H9 (cell line): Measurements from ENCODE around the gene KCNH2. TPM values are rescaled to one million over a fixed set of nuclear protein-coding genes. Genes with fewer than 3 reads are reported as not detected.

Experiments
- DNase-seq: peaks from one replicate; pipeline ENCODE4 v3.0.0-alpha.2; 2017
- H2AFZ ChIP-seq: one replicate; pipeline ENCODE4 v1.6.1; 2013; ENCODE audit warnings: mild to moderate bottlenecking, low read length, control low read depth, moderate library complexity
- H2AK5ac ChIP-seq: 2 replicates; pipeline ENCODE4 v1.6.1; 2013; ENCODE audit warnings: low read length, control low read depth, mixed read lengths; ENCODE audit not compliant: insufficient read length
- H2BK120ac ChIP-seq: one replicate; pipeline ENCODE4 v1.6.1; 2013; ENCODE audit warnings: low read depth, mild to moderate bottlenecking, low read length, control low read depth, inconsistent platforms; ENCODE audit not compliant: poor library complexity, severe bottlenecking
- H2BK12ac ChIP-seq: 2 replicates; pipeline ENCODE4 v1.6.1; 2013; ENCODE audit warnings: low read length, control low read depth, mixed read lengths, low read depth; ENCODE audit not compliant: insufficient read length
- H2BK15ac ChIP-seq: 2 replicates; pipeline ENCODE4 v1.6.1; 2013; ENCODE audit warnings: low read depth, low read length, control low read depth
- H2BK20ac ChIP-seq: one replicate; pipeline ENCODE4 v1.6.1; 2013; ENCODE audit warnings: low read depth, mild to moderate bottlenecking, low read length, control low read depth, inconsistent platforms; ENCODE audit not compliant: poor library complexity, severe bottlenecking
- H2BK5ac ChIP-seq: 2 replicates; pipeline ENCODE4 v1.6.1; 2013; ENCODE audit warnings: low read length, control low read depth, mixed read lengths; ENCODE audit not compliant: insufficient read length
- H3K14ac ChIP-seq: 2 replicates; pipeline ENCODE4 v1.6.1; 2013; ENCODE audit warnings: low read length, control low read depth; ENCODE audit not compliant: insufficient read depth
- H3K18ac ChIP-seq: 2 replicates; pipeline ENCODE4 v1.6.1; 2013; ENCODE audit warnings: low read depth, mild to moderate bottlenecking, mixed read lengths, low read length, control low read depth; ENCODE audit not compliant: insufficient read length
- H3K23ac ChIP-seq: 2 replicates; pipeline ENCODE4 v1.6.1; 2013; ENCODE audit warnings: low read length, control low read depth, mixed read lengths, low read depth; ENCODE audit not compliant: insufficient read length
- H3K23me2 ChIP-seq: 2 replicates; pipeline ENCODE4 v1.6.1; 2013; ENCODE audit warnings: low read depth, mild to moderate bottlenecking, mixed read lengths, low read length, control low read depth; ENCODE audit not compliant: insufficient read length, poor library complexity, severe bottlenecking
- H3K27ac ChIP-seq: 2 replicates; pipeline ENCODE4 v1.5.1; 2013; ENCODE audit warnings: low read length, control low read depth, mixed read lengths, low read depth; ENCODE audit not compliant: insufficient read length
- H3K27me3 ChIP-seq: 2 replicates; pipeline ENCODE4 v1.6.1; 2013; ENCODE audit warnings: low read length, control low read depth, inconsistent platforms; ENCODE audit not compliant: insufficient read depth
- H3K4ac ChIP-seq: 2 replicates; pipeline ENCODE4 v1.6.1; 2013; ENCODE audit warnings: low read depth, mild to moderate bottlenecking, control low read depth, inconsistent platforms, low read length, moderate library complexity
- H3K4me1 ChIP-seq: 2 replicates; pipeline ENCODE4 v1.6.1; 2013; ENCODE audit warnings: low read length, control low read depth, inconsistent platforms; ENCODE audit not compliant: insufficient read depth
- H3K4me2 ChIP-seq: 2 replicates; pipeline ENCODE4 v1.6.1; 2013; ENCODE audit warnings: low read length, control low read depth, mixed read lengths; ENCODE audit not compliant: insufficient read length, insufficient read depth
- H3K56ac ChIP-seq: 2 replicates; pipeline ENCODE4 v1.6.1; 2013; ENCODE audit warnings: low read depth, mild to moderate bottlenecking, mixed read lengths, low read length, control low read depth; ENCODE audit not compliant: insufficient read length
- H3K79me1 ChIP-seq: 2 replicates; pipeline ENCODE4 v1.6.1; 2013; ENCODE audit warnings: low read depth, mild to moderate bottlenecking, moderate library complexity, low read length, control low read depth, inconsistent platforms; ENCODE audit not compliant: insufficient read depth, poor library complexity, severe bottlenecking
- H3K79me2 ChIP-seq: 2 replicates; pipeline ENCODE4 v1.6.1; 2013; ENCODE audit warnings: low read length, control low read depth, inconsistent platforms; ENCODE audit not compliant: insufficient read depth
- H3K9ac ChIP-seq: 2 replicates; pipeline ENCODE4 v1.6.1; 2013; ENCODE audit warnings: low read length, control low read depth, mixed read lengths; ENCODE audit not compliant: insufficient read length; ENCODE audit errors: extremely low read depth
- H3K9me3 ChIP-seq: one replicate; pipeline ENCODE4 v1.6.1; 2013; ENCODE audit warnings: low read depth, low read length, inconsistent platforms; ENCODE audit not compliant: control insufficient read depth
- H3T11ph ChIP-seq: one replicate; pipeline ENCODE4 v1.6.1; 2013; ENCODE audit warnings: mild to moderate bottlenecking, low read length, control low read depth, inconsistent platforms
- H4K20me1 ChIP-seq: one replicate; pipeline ENCODE4 v1.6.1; 2013; ENCODE audit not compliant: control insufficient read depth, insufficient read length, insufficient read depth
- H4K5ac ChIP-seq: 2 replicates; pipeline ENCODE4 v1.6.1; 2013; ENCODE audit warnings: low read depth, mild to moderate bottlenecking, mixed read lengths, low read length, control low read depth; ENCODE audit not compliant: insufficient read length
- H4K8ac ChIP-seq: replicated peaks from 2 replicates; pipeline ENCODE4 v1.6.1; 2013; ENCODE audit warnings: low read length, control low read depth, mixed read lengths, low read depth; ENCODE audit not compliant: insufficient read length
- H4K91ac ChIP-seq: 2 replicates; pipeline ENCODE4 v1.6.1; 2013; ENCODE audit warnings: low read depth, mild to moderate bottlenecking, moderate library complexity, mixed read lengths, low read length, control low read depth; ENCODE audit not compliant: insufficient read length
- H3K27ac Mint-ChIP-seq, 3 experiments: 2 replicates in 2 of 3; 3 replicates in 1 of 3; pipeline ENCODE4 v1.8.0; 2020 to 2021; ENCODE audit warnings: mixed read lengths in 3 of 3, mild to moderate bottlenecking in 1 of 3, moderate library complexity in 1 of 3
- H3K27me3 Mint-ChIP-seq: 2 replicates; pipeline ENCODE4 v1.8.0; 2021; ENCODE audit warnings: low read depth, mild to moderate bottlenecking, moderate library complexity, mixed read lengths
- H3K36me3 Mint-ChIP-seq, 3 experiments: 2 replicates in 2 of 3; 3 replicates in 1 of 3; pipeline ENCODE4 v1.8.0; 2020 to 2021; ENCODE audit warnings: low read depth in 3 of 3, mixed read lengths in 3 of 3; ENCODE audit not compliant: insufficient read depth in 1 of 3
- H3K4me1 Mint-ChIP-seq, 2 experiments: 2 replicates each; pipeline ENCODE4 v1.8.0; 2020; ENCODE audit warnings: mixed read lengths in 2 of 2
- H3K4me3 Mint-ChIP-seq, 2 experiments: 2 replicates in 1 of 2; 3 replicates in 1 of 2; pipeline ENCODE4 v1.8.0; 2020 to 2021; ENCODE audit warnings: mild to moderate bottlenecking in 2 of 2, mixed read lengths in 2 of 2, moderate library complexity in 1 of 2
- H3K9me3 Mint-ChIP-seq, 2 experiments: 2 replicates in 1 of 2; 3 replicates in 1 of 2; pipeline ENCODE4 v1.8.0; 2020; ENCODE audit warnings: mild to moderate bottlenecking in 2 of 2, mixed read lengths in 2 of 2, moderate library complexity in 1 of 2
- CTCF ChIP-seq: fragments of 200-600 bp; sonication (generic); conservative IDR thresholded peaks from 3 replicates; pipeline ENCODE4 v1.8.0; 2021; ENCODE audit warnings: antibody characterized with exemption, mild to moderate bottlenecking
- WGBS: extraction: QIAGEN DNeasy Blood & Tissue Kit; methylation state at CpG from one replicate; pipeline ENCODE4 v1.1.7; 2013; ENCODE audit warnings: missing lambda C conversion rate, low lambda C conversion rate, mixed read lengths; ENCODE audit not compliant: insufficient read length; ENCODE audit errors: extremely low coverage; 5-methylcytosine and 5-hydroxymethylcytosine counted together
- total RNA-seq: library from RNA; stranded (reverse); gene quantifications from 2 replicates; pipeline ENCODE4 v1.2.1, GENCODE V29; 2021

The KCNH2 gene
- total RNA-seq, 1 experiment from 2014 or later = 4.5 TPM

DNA sequence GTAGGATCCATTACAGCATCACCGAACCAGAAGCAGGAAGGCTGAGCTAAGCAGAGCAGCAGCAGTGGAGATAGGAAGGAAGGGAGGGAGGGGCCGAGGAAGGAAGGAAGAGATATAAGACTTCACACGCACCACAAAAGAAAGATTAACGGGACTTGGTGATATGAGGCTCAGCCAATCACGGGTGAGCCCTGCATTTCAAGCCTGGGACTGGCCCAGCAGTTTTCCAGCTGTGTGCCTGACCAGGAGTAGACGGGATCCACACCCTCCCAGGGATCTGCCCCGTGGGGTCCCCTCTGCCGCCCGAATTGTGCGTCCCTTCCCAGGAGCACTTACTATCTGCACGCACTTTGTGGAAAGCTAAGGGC is 30.0 kb upstream of the KCNH2 start:
- Histone ChIP-seq H4K20me1 (no peaks in the 10 kb centered on the region), H4K8ac (no peak overlapping the region), H3K27me3 (no peaks in the 10 kb centered on the region), H2AFZ (no peak overlapping the region), H3K23ac (no peak overlapping the region), H4K5ac (no peak overlapping the region), H3K23me2 (peaks cover 6% of the 10 kb centered on the region), H3K9ac (no peak overlapping the region), H2BK12ac (no peak overlapping the region), H3K14ac (no peak overlapping the region), H2BK120ac (no peak overlapping the region), H3K9me3 (no peaks in the 10 kb centered on the region), H3K4me1 (peaks cover 4% of the 10 kb centered on the region; the same call in 1 of the 2 replicates), H2BK20ac (no peak overlapping the region), H2BK5ac (no peak overlapping the region), H3K4ac (no peak overlapping the region), H2AK5ac (no peak overlapping the region), H3K4me2 (peak overlapping the region; percentile 11), H4K91ac (no peak overlapping the region), H3T11ph (no peak overlapping the region), H2BK15ac (no peak overlapping the region), H3K27ac (no peak overlapping the region), H3K18ac (no peak overlapping the region), H3K79me2 (no peaks in the 10 kb centered on the region), H3K56ac (no peak overlapping the region), H3K79me1 (no peaks in the 10 kb centered on the region)
- H3K36me3 Mint-ChIP-seq = peaks cover 0 to 1% (median 0%) of the 10 kb centered on the region in 3 experiments; a peak in 1 of 7 replicates
- H3K4me1 Mint-ChIP-seq = peaks cover 21 to 42% of the 10 kb centered on the region in 2 experiments
- no peak for TF ChIP-seq CTCF
- H3K9me3 Mint-ChIP-seq = no peaks in the 10 kb centered on the region
- peak overlapping the region in 1 of 3 experiments; percentile 12; a peak in 1 of 7 replicates for H3K27ac Mint-ChIP-seq
- H3K4me3 Mint-ChIP-seq = peak overlapping the region; percentile 38 to 41; a peak in 3 of 5 replicates
- DNase-seq = peak; percentile 40
- WGBS = no CpG with 5 or more reads among the region's 11 CpGs
- H3K27me3 Mint-ChIP-seq = peaks cover 23% of the 10 kb centered on the region
